Neural cell (in vitro differentiated cells): ENCODE data around the gene PRRG4. TPM values are rescaled to one million over a fixed set of nuclear protein-coding genes. Genes with fewer than 3 reads are reported as not detected.
"Not testable (repeated sequence)": the region's sequence is repeated elsewhere in the genome, so short reads cannot be mapped to it uniquely, and the experiment has no call there.

Source experiments
- H2AFZ ChIP-seq: fragments of 200-600, 300-800 bp; sonication (generic), shearing (Covaris generic); 2 replicates; pipeline ENCODE4 v1.6.0; 2014; ENCODE audit warnings: low read depth, mild to moderate bottlenecking, antibody characterized with exemption, low read length, moderate library complexity
- H3F3A ChIP-seq: fragments of 200-600 bp; shearing (Covaris generic); 2 replicates; pipeline ENCODE4 v1.6.1; 2016; ENCODE audit warnings: mild to moderate bottlenecking, moderate library complexity, mixed read lengths, antibody characterized with exemption, low read length; ENCODE audit not compliant: insufficient read depth, poor library complexity, severe bottlenecking
- H3K27ac ChIP-seq: fragments of 200-600, 300-800 bp; sonication (generic), shearing (Covaris generic); 2 replicates; pipeline ENCODE4 v1.5.1; 2014; ENCODE audit warnings: mild to moderate bottlenecking, low read length, moderate library complexity
- H3K27me3 ChIP-seq: fragments of 300-800, 200-600 bp; sonication (generic), shearing (Covaris generic); 2 replicates; pipeline ENCODE4 v1.6.0; 2014; ENCODE audit warnings: mild to moderate bottlenecking, low read depth, low read length, moderate library complexity; ENCODE audit not compliant: insufficient read depth
- H3K36me3 ChIP-seq: fragments of 300-800, 200-600 bp; sonication (generic), shearing (Covaris generic); 2 replicates; pipeline ENCODE4 v1.5.1; 2014; ENCODE audit warnings: mild to moderate bottlenecking, antibody characterized with exemption, low read length, moderate library complexity; ENCODE audit not compliant: insufficient read depth
- H3K4me2 ChIP-seq: fragments of 300-800, 200-600 bp; sonication (generic), shearing (Covaris generic); 2 replicates; pipeline ENCODE4 v1.6.0; 2014; ENCODE audit warnings: mild to moderate bottlenecking, low read length
- H3K4me3 ChIP-seq: fragments of 300-800, 200-600 bp; sonication (generic), shearing (Covaris generic); 2 replicates; pipeline ENCODE4 v1.5.1; 2014; ENCODE audit warnings: mild to moderate bottlenecking, low read length, moderate library complexity
- H3K79me2 ChIP-seq: fragments of 200-600 bp; shearing (Covaris generic); replicated peaks from 2 replicates; pipeline ENCODE4 v1.6.0; 2014; ENCODE audit warnings: mild to moderate bottlenecking, low read length, moderate library complexity; ENCODE audit not compliant: insufficient read depth
- H3K9ac ChIP-seq: fragments of 300-800, 200-600 bp; sonication (generic), shearing (Covaris generic); 2 replicates; pipeline ENCODE4 v1.6.1; 2016; ENCODE audit warnings: mild to moderate bottlenecking, low read length, mixed read lengths
- H3K9me2 ChIP-seq: fragments of 200-600 bp; shearing (Covaris generic); 2 replicates; pipeline ENCODE4 v1.6.1; 2016; ENCODE audit warnings: mild to moderate bottlenecking, low read length, mixed read lengths; ENCODE audit not compliant: insufficient read depth
- H3K9me3 ChIP-seq: fragments of 200-600, 300-800 bp; sonication (generic), shearing (Covaris generic); 2 replicates; pipeline ENCODE4 v1.6.1; 2016; ENCODE audit warnings: mild to moderate bottlenecking, mixed run types, low read length, moderate library complexity, mixed read lengths
- H4K20me1 ChIP-seq: fragments of 200-600 bp; shearing (Covaris generic); 2 replicates; pipeline ENCODE4 v1.6.1; 2016; ENCODE audit warnings: mild to moderate bottlenecking, mixed run types; ENCODE audit not compliant: insufficient read depth
- EP300 ChIP-seq: fragments of 450-650 bp; conservative IDR thresholded peaks from 2 replicates; pipeline ENCODE4 v1.6.1; 2014; ENCODE audit warnings: antibody characterized with exemption, mild to moderate bottlenecking, moderate library complexity; ENCODE audit not compliant: poor library complexity, severe bottlenecking
- EZH2 ChIP-seq: fragments of 200-600, 300-800 bp; shearing (Covaris generic), sonication (generic); IDR thresholded peaks from 2 replicates; pipeline ENCODE4 v1.6.1; 2014; ENCODE audit warnings: antibody characterized with exemption, low read length, borderline replicate concordance, mild to moderate bottlenecking; ENCODE audit not compliant: insufficient read depth, poor library complexity, severe bottlenecking
- MXI1 ChIP-seq: fragments of 450-650 bp; conservative IDR thresholded peaks from 2 replicates; pipeline ENCODE4 v1.6.1; 2014; ENCODE audit warnings: antibody characterized with exemption, mild to moderate bottlenecking; ENCODE audit not compliant: poor library complexity, severe bottlenecking
- POLR2AphosphoS5 ChIP-seq: IDR thresholded peaks from 2 replicates; pipeline ENCODE4 v1.6.1; 2012
- RAD21 ChIP-seq: fragments of 450-650 bp; conservative IDR thresholded peaks from 2 replicates; pipeline ENCODE4 v1.6.1; 2014; ENCODE audit warnings: antibody characterized with exemption, mild to moderate bottlenecking, moderate library complexity
- SMC3 ChIP-seq: fragments of 450-650 bp; conservative IDR thresholded peaks from 2 replicates; pipeline ENCODE4 v1.6.1; 2014; ENCODE audit warnings: antibody characterized with exemption, mild to moderate bottlenecking, moderate library complexity; ENCODE audit not compliant: poor library complexity
- TAF1 ChIP-seq: IDR thresholded peaks from 2 replicates; pipeline ENCODE4 v1.6.1; 2012; ENCODE audit warnings: low read depth
- polyA minus RNA-seq: library from RNA; depleted of rRNA, polyadenylated mRNA; stranded (reverse); fragments of >200 nt; gene quantifications from 2 replicates; pipeline ENCODE4 v1.2.3, GENCODE V29; 2014
- polyA plus RNA-seq: library from polyadenylated mRNA; depleted of rRNA; stranded (reverse); fragments of >200 nt; gene quantifications from 2 replicates; pipeline ENCODE4 v1.2.3, GENCODE V29; 2014
- TF ChIP-seq, protein P1 (sequence below): IDR thresholded peaks from 2 replicates; pipeline ENCODE4 v1.6.1; 2012; ENCODE audit warnings: borderline replicate concordance
- TF ChIP-seq, protein P2 (sequence below): fragments of 450-650 bp; IDR thresholded peaks from 2 replicates; pipeline ENCODE4 v1.5.1; 2014; ENCODE audit warnings: antibody characterized with exemption, mild to moderate bottlenecking, moderate library complexity; ENCODE audit not compliant: poor library complexity, severe bottlenecking

PRRG4 gene
- not detected in 2 replicates for polyA plus RNA-seq
- under 0.01 TPM in 1 of 2 replicates, not detected in the other for polyA minus RNA-seq

DNA sequence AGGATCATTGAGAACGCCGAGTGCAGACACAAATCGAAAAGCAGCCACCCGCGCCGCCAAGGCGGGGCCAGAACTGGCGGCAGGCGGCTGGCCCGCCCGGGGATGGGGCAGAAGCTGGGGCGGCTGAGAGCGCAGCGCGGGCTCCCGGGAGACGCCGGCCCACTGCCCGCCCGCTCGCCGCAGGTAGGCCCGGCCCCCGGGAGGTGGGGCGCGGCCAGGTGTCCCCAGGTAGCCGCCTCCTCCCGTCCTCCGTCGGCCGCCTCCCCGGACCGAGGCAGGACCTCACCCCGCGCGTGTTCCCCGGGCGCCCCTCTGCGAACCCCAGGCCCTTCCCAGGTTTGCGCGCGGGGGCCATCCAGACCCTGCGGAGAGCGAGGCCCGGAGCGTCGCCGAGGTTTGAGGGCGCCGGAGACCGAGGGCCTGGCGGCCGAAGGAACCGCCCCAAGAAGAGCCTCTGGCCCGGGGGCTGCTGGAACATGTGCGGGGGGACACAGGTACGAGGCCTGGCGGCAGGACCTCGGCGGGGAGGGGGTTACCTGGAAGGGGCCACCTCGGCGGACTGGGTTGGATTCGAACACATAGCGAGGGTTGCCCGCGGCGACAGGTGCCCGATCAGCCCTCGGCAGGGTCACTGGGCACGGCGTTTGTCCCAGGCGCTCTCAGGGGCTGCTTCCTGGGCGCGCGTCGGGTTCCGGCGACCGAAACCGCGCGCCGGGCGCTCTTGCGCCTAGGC lies at the start of gene PRRG4:
Gene PRRG4, plus strand, starts transcription at position 248 of the 733 bp plus-strand sequence. CDS start 603 bp downstream, outside the sequence.
- no peaks in the 10 kb centered on the region for H4K20me1 ChIP-seq
- no peaks in the 10 kb centered on the region for H3K9me2 ChIP-seq
- H3K27me3 ChIP-seq: peaks cover 40% of the 10 kb centered on the region
- H3K4me2 ChIP-seq: no peak within 1 kb of the TSS
- peak within 1 kb of the TSS; percentile 65 for H3K4me3 ChIP-seq
- H3K9ac ChIP-seq: peak within 1 kb of the TSS; percentile 5
- no peak within 1 kb of the TSS for H3K27ac ChIP-seq
- no peak within 1 kb of the TSS for H2AFZ ChIP-seq
- no peak for TF ChIP-seq EZH2
- TF ChIP-seq, protein P1, sequence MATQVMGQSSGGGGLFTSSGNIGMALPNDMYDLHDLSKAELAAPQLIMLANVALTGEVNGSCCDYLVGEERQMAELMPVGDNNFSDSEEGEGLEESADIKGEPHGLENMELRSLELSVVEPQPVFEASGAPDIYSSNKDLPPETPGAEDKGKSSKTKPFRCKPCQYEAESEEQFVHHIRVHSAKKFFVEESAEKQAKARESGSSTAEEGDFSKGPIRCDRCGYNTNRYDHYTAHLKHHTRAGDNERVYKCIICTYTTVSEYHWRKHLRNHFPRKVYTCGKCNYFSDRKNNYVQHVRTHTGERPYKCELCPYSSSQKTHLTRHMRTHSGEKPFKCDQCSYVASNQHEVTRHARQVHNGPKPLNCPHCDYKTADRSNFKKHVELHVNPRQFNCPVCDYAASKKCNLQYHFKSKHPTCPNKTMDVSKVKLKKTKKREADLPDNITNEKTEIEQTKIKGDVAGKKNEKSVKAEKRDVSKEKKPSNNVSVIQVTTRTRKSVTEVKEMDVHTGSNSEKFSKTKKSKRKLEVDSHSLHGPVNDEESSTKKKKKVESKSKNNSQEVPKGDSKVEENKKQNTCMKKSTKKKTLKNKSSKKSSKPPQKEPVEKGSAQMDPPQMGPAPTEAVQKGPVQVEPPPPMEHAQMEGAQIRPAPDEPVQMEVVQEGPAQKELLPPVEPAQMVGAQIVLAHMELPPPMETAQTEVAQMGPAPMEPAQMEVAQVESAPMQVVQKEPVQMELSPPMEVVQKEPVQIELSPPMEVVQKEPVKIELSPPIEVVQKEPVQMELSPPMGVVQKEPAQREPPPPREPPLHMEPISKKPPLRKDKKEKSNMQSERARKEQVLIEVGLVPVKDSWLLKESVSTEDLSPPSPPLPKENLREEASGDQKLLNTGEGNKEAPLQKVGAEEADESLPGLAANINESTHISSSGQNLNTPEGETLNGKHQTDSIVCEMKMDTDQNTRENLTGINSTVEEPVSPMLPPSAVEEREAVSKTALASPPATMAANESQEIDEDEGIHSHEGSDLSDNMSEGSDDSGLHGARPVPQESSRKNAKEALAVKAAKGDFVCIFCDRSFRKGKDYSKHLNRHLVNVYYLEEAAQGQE: no peak
- no peak for TF ChIP-seq MXI1
- no peak for TF ChIP-seq RAD21
- no peak for TF ChIP-seq TAF1
- no peak for TF ChIP-seq SMC3
- no peak for TF ChIP-seq EP300
- TF ChIP-seq, protein P2, sequence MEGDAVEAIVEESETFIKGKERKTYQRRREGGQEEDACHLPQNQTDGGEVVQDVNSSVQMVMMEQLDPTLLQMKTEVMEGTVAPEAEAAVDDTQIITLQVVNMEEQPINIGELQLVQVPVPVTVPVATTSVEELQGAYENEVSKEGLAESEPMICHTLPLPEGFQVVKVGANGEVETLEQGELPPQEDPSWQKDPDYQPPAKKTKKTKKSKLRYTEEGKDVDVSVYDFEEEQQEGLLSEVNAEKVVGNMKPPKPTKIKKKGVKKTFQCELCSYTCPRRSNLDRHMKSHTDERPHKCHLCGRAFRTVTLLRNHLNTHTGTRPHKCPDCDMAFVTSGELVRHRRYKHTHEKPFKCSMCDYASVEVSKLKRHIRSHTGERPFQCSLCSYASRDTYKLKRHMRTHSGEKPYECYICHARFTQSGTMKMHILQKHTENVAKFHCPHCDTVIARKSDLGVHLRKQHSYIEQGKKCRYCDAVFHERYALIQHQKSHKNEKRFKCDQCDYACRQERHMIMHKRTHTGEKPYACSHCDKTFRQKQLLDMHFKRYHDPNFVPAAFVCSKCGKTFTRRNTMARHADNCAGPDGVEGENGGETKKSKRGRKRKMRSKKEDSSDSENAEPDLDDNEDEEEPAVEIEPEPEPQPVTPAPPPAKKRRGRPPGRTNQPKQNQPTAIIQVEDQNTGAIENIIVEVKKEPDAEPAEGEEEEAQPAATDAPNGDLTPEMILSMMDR: no peak
- no peak for TF ChIP-seq POLR2AphosphoS5
- H3K36me3 ChIP-seq: no peaks in the 10 kb centered on the region
- H3K9me3 ChIP-seq: no peaks in the 10 kb centered on the region
- H3K79me2 ChIP-seq: no peaks in the 10 kb centered on the region
- H3F3A ChIP-seq: no peaks in the 10 kb centered on the region

DNA sequence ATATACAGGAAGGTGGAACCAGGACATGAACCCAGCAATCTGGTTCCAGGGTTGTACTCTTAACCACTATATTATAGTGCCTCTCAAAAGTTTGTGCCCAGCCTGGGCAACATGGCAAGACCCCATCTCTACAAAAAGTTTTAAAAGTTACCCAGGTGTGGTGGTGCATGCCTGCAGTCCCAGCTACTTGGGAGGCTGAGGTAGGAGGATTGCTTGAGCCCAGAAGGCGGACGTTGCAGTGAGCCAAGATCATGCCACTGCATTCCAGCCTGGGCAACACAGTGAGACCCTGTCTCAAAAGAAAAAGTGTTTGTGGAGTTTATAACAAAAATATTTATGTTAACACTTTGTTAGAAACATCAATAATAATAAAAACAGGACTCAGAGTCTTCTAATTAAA lies 48.9 kb upstream of the PRRG4 start:
- not testable (repeated sequence) for H3K9me3 ChIP-seq, H3K9ac ChIP-seq, H3K9me2 ChIP-seq, H3K4me3 ChIP-seq, H3K27me3 ChIP-seq, H3K4me2 ChIP-seq, H3F3A ChIP-seq, H3K36me3 ChIP-seq, H3K79me2 ChIP-seq, H3K27ac ChIP-seq, H2AFZ ChIP-seq, H4K20me1 ChIP-seq
